Measurements from ENCODE around the gene LRRN1.
"Not testable (repeated sequence)": the region's sequence is repeated elsewhere in the genome, so short reads cannot be mapped to it uniquely, and the experiment has no call there.

Gene LRRN1

GRCh38 chr3:3826521-3826920 is 27.3 kb downstream of the LRRN1 start:
- Histone ChIP-seq H3K4me2 (ENCODE audit: low read length) (no peak overlapping the region), H3K9me3 (ENCODE audit: insufficient read depth, low read length) (no peaks in the 10 kb centered on the region), H3K4me3 (ENCODE audit: low read length) (no peak overlapping the region), H3K36me3 (replicated peaks; ENCODE audit: low read depth, low read length) (no peaks in the 10 kb centered on the region), H3K4me1 (ENCODE audit: low read length) (no peaks in the 10 kb centered on the region), H3K79me2 (ENCODE audit: low read length) (no peaks in the 10 kb centered on the region), H4K20me1 (ENCODE audit: insufficient read depth, low read length) (no peaks in the 10 kb centered on the region), H3K27ac (ENCODE audit: low read length) (no peak overlapping the region), H3K9ac (ENCODE audit: low read length) (no peak overlapping the region), H3K27me3 (ENCODE audit: low read depth, low read length) (no peaks in the 10 kb centered on the region), H2AFZ (ENCODE audit: low read depth, low read length) (no peak overlapping the region)
- no peak for TF ChIP-seq EZH2phosphoT487 (IDR thresholded peaks at IDR 0.05; ENCODE audit: low read depth)
- TF ChIP-seq CTCF (IDR thresholded peaks at IDR 0.05; ENCODE audit: low read depth, low read length): no peak

- no peak overlapping the region for H2AFZ ChIP-seq (ENCODE audit: low read depth, low read length)
- no peaks in the 10 kb centered on the region for H3K27me3 ChIP-seq (ENCODE audit: low read depth, low read length)
- no peak overlapping the region for H3K4me3 ChIP-seq (ENCODE audit: low read length)
- no peak overlapping the region for H3K4me2 ChIP-seq (ENCODE audit: low read length)
- H4K20me1 ChIP-seq (ENCODE audit: insufficient read depth, low read length): no peaks in the 10 kb centered on the region
- H3K9me3 ChIP-seq (ENCODE audit: insufficient read depth, low read length): no peaks in the 10 kb centered on the region
- H3K79me2 ChIP-seq (ENCODE audit: low read length): no peaks in the 10 kb centered on the region
- no peak overlapping the region for H3K9ac ChIP-seq (ENCODE audit: low read length)
- no peak overlapping the region for H3K27ac ChIP-seq (ENCODE audit: low read length)
- H3K36me3 ChIP-seq (replicated peaks; ENCODE audit: low read depth, low read length): no peaks in the 10 kb centered on the region
- TF ChIP-seq CTCF (IDR thresholded peaks at IDR 0.05; ENCODE audit: low read depth, low read length) (no peak), EZH2phosphoT487 (IDR thresholded peaks at IDR 0.05; ENCODE audit: low read depth) (no peak)
- no peaks in the 10 kb centered on the region for H3K4me1 ChIP-seq (ENCODE audit: low read length)
Observed at GRCh38 chr3:3827111-3827510, 27.9 kb downstream of the LRRN1 start.

- H4K20me1 ChIP-seq (ENCODE audit: insufficient read depth, low read length); H3K9me3 ChIP-seq (ENCODE audit: insufficient read depth, low read length); H3K27me3 ChIP-seq (ENCODE audit: low read depth, low read length); H3K4me2 ChIP-seq (ENCODE audit: low read length); H3K9ac ChIP-seq (ENCODE audit: low read length); H3K4me1 ChIP-seq (ENCODE audit: low read length); H3K27ac ChIP-seq (ENCODE audit: low read length); H2AFZ ChIP-seq (ENCODE audit: low read depth, low read length); H3K79me2 ChIP-seq (ENCODE audit: low read length); H3K36me3 ChIP-seq (replicated peaks; ENCODE audit: low read depth, low read length); H3K4me3 ChIP-seq (ENCODE audit: low read length): not testable (repeated sequence)
Observed at GRCh38 chr3:3828417-3828816, 29.2 kb downstream of the LRRN1 start.

- H3K36me3 ChIP-seq (replicated peaks; ENCODE audit: low read depth, low read length): no peaks in the 10 kb centered on the region
- no peaks in the 10 kb centered on the region for H3K79me2 ChIP-seq (ENCODE audit: low read length)
- no peaks in the 10 kb centered on the region for H3K9me3 ChIP-seq (ENCODE audit: insufficient read depth, low read length)
- no peak overlapping the region for H3K9ac ChIP-seq (ENCODE audit: low read length)
- no peaks in the 10 kb centered on the region for H3K27me3 ChIP-seq (ENCODE audit: low read depth, low read length)
- no peaks in the 10 kb centered on the region for H4K20me1 ChIP-seq (ENCODE audit: insufficient read depth, low read length)
- no peaks in the 10 kb centered on the region for H3K4me1 ChIP-seq (ENCODE audit: low read length)
- TF ChIP-seq EZH2phosphoT487 (IDR thresholded peaks at IDR 0.05; ENCODE audit: low read depth): no peak
- no peak for TF ChIP-seq CTCF (IDR thresholded peaks at IDR 0.05; ENCODE audit: low read depth, low read length)
- no peak overlapping the region for H2AFZ ChIP-seq (ENCODE audit: low read depth, low read length)
- H3K4me2 ChIP-seq (ENCODE audit: low read length): no peak overlapping the region
- no peak overlapping the region for H3K4me3 ChIP-seq (ENCODE audit: low read length)
- H3K27ac ChIP-seq (ENCODE audit: low read length): no peak overlapping the region
Observed at GRCh38 chr3:3836845-3837244, 37.6 kb downstream of the LRRN1 start.

- Histone ChIP-seq H3K9ac (ENCODE audit: low read length) (no peak overlapping the region), H3K27ac (ENCODE audit: low read length) (no peak overlapping the region), H3K36me3 (replicated peaks; ENCODE audit: low read depth, low read length) (no peaks in the 10 kb centered on the region), H2AFZ (ENCODE audit: low read depth, low read length) (no peak overlapping the region), H3K27me3 (ENCODE audit: low read depth, low read length) (no peaks in the 10 kb centered on the region), H3K4me1 (ENCODE audit: low read length) (no peaks in the 10 kb centered on the region), H3K79me2 (ENCODE audit: low read length) (no peaks in the 10 kb centered on the region), H3K4me3 (ENCODE audit: low read length) (no peak overlapping the region), H3K9me3 (ENCODE audit: insufficient read depth, low read length) (no peaks in the 10 kb centered on the region), H3K4me2 (ENCODE audit: low read length) (no peak overlapping the region), H4K20me1 (ENCODE audit: insufficient read depth, low read length) (no peaks in the 10 kb centered on the region)
- TF ChIP-seq CTCF (IDR thresholded peaks at IDR 0.05; ENCODE audit: low read depth, low read length): no peak
- no peak for TF ChIP-seq EZH2phosphoT487 (IDR thresholded peaks at IDR 0.05; ENCODE audit: low read depth)
Observed at GRCh38 chr3:3842356-3842755, 43.1 kb downstream of the LRRN1 start.
